HG02623 (cell line): ENCODE results near the gene WDR12.
A peak's percentile ranks its signal among the peaks of the same experiment; 100 is the strongest.
"Not testable (repeated sequence)": the region's sequence is repeated elsewhere in the genome, so short reads cannot be mapped to it uniquely, and the experiment has no call there.

Experiments
- ATAC-seq: cut with Tn5 transposase; IDR thresholded peaks from one replicate; pipeline ENCODE4 v1.9.1; 2021; ENCODE audit warnings: moderate library complexity; ENCODE audit not compliant: unreplicated experiment

Gene WDR12

GRCh38 chr2:202905507-202905906 is 6.0 kb downstream of the WDR12 start:
- not testable (repeated sequence) for ATAC-seq

- no peak for ATAC-seq
These were observed 26.3 kb downstream of the WDR12 start for GRCh38 chr2:202885190-202885589.

GRCh38 chr2:202883987-202884675 is 27.3 kb downstream of the WDR12 start:
- no peak for ATAC-seq

GRCh38 chr2:202881570-202881969 is 29.9 kb downstream of the WDR12 start:
- no peak for ATAC-seq

GRCh38 chr2:202877699-202878098 is 33.8 kb downstream of the WDR12 start:
- no peak for ATAC-seq

- ATAC-seq, result peak; percentile 40
These were observed 40.0 kb downstream of the WDR12 start, which contains the start of gene ICA1L for GRCh38 chr2:202871300-202872141. TSS of gene ICA1L (minus strand) at chr2:202871766. CDS start at chr2:202829009, 42,757 bp downstream.

GRCh38 chr2:202870431-202871299 is 40.8 kb downstream of the WDR12 start:
- peak; percentile 75 for ATAC-seq

- no peak for ATAC-seq
These were observed 49.5 kb downstream of the WDR12 start for GRCh38 chr2:202861987-202862386.

GRCh38 chr2:202858601-202859000 is 52.9 kb downstream of the WDR12 start:
- no peak for ATAC-seq

- ATAC-seq, result not testable (repeated sequence)
These were observed 62.1 kb downstream of the WDR12 start for GRCh38 chr2:202849343-202849742.

- ATAC-seq, result no peak
These were observed 62.7 kb downstream of the WDR12 start for GRCh38 chr2:202848813-202849212.

- ATAC-seq, result no peak
These were observed 63.6 kb downstream of the WDR12 start for GRCh38 chr2:202847693-202848524.

- no peak for ATAC-seq
These were observed 66.8 kb downstream of the WDR12 start for GRCh38 chr2:202844656-202845055.

GRCh38 chr2:202842690-202843089 is 68.8 kb downstream of the WDR12 start:
- ATAC-seq, result no peak

- ATAC-seq, result no peak
These were observed 70.2 kb downstream of the WDR12 start for GRCh38 chr2:202841090-202841867.

- ATAC-seq, result no peak
These were observed 79.9 kb downstream of the WDR12 start for GRCh38 chr2:202831242-202832220.

- ATAC-seq, result no peak
These were observed 86.6 kb downstream of the WDR12 start for GRCh38 chr2:202824901-202825300.
